ENCODE measurements around the gene CHRNB4. TPM values are rescaled to one million over a fixed set of nuclear protein-coding genes. Genes with fewer than 3 reads are reported as not detected.

The CHRNB4 gene
- total and polyA plus RNA-seq, 4 donors, result not detected

DNA sequence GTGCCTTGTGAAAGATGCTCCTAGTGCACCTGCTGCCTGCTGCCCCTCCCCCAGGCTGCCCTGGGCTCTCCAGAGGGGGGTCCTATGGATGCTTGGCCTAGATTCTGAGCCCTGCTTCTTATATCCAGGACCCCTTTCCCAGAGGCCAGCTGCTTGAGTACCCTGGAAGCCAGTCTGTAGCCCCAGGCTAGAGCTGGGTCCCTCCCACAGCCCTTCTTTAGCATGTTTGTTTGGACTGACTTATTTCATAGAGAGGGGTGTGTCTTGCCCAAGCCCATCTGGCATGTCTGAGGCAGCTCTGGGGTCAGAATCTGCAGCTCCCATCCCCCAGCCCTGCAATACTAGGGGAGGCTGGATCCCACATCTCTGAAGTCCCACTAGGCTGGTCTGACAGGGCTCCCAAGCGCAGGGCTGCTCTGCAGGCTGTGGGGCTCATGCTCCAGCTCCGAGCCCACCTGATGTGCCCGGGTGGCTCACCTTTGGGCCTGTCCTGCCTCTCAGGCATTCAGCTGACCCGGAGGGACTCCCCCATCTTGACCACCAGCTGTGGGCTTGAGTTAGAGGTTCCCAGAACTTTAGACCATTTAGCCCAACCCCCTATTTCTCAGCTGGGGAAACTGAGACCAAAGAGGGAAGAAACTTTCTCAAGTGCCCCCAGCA is 3.1 kb downstream of the CHRNB4 start:
- H3K27me3 ChIP-seq (ENCODE audit: control insufficient read depth in 4 of 4, insufficient read depth in 4 of 4, low read length in 3 of 4), result peaks cover 0 to 2% (median 0%) of the 10 kb centered on the region in 4 donors
- no peak for DNase-seq (ENCODE audit: low spot score)
- 79% methylated on average over 4 of the region's 4 CpGs for WGBS
- no peaks in the 10 kb centered on the region for H3K36me3 ChIP-seq (ENCODE audit: control insufficient read depth in 4 of 4, insufficient read depth in 3 of 4, low read depth in 1 of 4, low read length in 3 of 4)
- peaks cover 0 to 6% (median 6%) of the 10 kb centered on the region in 4 donors for H3K4me1 ChIP-seq (ENCODE audit: control insufficient read depth in 4 of 4, insufficient read depth in 4 of 4, low read length in 3 of 4)
- TF ChIP-seq FOXA1 (IDR thresholded peaks at IDR 0.05) (no peak), FOXA2 (IDR thresholded peaks at IDR 0.05) (no peak), RAD21 (IDR thresholded peaks at IDR 0.05) (no peak), HNF4A (conservative IDR thresholded peaks at IDR 0.05) (no peak), GABPA (IDR thresholded peaks at IDR 0.05 in 1 of 2, conservative IDR thresholded peaks at IDR 0.05 in 1 of 2) (no peak), NR2F2 (IDR thresholded peaks at IDR 0.05) (no peak), TAF1 (conservative IDR thresholded peaks at IDR 0.05) (no peak), YY1 (IDR thresholded peaks at IDR 0.05) (no peak), HNF4G (IDR thresholded peaks at IDR 0.05) (no peak), RXRA (IDR thresholded peaks at IDR 0.05) (no peak), EGR1 (IDR thresholded peaks at IDR 0.05; ENCODE audit: low read depth in 2 of 2) (no peak), SP1 (IDR thresholded peaks at IDR 0.05) (no peak)
- TF ChIP-seq, protein P1, sequence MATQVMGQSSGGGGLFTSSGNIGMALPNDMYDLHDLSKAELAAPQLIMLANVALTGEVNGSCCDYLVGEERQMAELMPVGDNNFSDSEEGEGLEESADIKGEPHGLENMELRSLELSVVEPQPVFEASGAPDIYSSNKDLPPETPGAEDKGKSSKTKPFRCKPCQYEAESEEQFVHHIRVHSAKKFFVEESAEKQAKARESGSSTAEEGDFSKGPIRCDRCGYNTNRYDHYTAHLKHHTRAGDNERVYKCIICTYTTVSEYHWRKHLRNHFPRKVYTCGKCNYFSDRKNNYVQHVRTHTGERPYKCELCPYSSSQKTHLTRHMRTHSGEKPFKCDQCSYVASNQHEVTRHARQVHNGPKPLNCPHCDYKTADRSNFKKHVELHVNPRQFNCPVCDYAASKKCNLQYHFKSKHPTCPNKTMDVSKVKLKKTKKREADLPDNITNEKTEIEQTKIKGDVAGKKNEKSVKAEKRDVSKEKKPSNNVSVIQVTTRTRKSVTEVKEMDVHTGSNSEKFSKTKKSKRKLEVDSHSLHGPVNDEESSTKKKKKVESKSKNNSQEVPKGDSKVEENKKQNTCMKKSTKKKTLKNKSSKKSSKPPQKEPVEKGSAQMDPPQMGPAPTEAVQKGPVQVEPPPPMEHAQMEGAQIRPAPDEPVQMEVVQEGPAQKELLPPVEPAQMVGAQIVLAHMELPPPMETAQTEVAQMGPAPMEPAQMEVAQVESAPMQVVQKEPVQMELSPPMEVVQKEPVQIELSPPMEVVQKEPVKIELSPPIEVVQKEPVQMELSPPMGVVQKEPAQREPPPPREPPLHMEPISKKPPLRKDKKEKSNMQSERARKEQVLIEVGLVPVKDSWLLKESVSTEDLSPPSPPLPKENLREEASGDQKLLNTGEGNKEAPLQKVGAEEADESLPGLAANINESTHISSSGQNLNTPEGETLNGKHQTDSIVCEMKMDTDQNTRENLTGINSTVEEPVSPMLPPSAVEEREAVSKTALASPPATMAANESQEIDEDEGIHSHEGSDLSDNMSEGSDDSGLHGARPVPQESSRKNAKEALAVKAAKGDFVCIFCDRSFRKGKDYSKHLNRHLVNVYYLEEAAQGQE (IDR thresholded peaks at IDR 0.05), result no peak
- TF ChIP-seq, protein P2, sequence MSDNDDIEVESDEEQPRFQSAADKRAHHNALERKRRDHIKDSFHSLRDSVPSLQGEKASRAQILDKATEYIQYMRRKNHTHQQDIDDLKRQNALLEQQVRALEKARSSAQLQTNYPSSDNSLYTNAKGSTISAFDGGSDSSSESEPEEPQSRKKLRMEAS (IDR thresholded peaks at IDR 0.05), result no peak
- TF ChIP-seq, protein P3, sequence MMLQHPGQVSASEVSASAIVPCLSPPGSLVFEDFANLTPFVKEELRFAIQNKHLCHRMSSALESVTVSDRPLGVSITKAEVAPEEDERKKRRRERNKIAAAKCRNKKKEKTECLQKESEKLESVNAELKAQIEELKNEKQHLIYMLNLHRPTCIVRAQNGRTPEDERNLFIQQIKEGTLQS (IDR thresholded peaks at IDR 0.05), result no peak
- TF ChIP-seq, protein P4, sequence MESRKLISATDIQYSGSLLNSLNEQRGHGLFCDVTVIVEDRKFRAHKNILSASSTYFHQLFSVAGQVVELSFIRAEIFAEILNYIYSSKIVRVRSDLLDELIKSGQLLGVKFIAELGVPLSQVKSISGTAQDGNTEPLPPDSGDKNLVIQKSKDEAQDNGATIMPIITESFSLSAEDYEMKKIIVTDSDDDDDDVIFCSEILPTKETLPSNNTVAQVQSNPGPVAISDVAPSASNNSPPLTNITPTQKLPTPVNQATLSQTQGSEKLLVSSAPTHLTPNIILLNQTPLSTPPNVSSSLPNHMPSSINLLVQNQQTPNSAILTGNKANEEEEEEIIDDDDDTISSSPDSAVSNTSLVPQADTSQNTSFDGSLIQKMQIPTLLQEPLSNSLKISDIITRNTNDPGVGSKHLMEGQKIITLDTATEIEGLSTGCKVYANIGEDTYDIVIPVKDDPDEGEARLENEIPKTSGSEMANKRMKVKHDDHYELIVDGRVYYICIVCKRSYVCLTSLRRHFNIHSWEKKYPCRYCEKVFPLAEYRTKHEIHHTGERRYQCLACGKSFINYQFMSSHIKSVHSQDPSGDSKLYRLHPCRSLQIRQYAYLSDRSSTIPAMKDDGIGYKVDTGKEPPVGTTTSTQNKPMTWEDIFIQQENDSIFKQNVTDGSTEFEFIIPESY (IDR thresholded peaks at IDR 0.05), result no peak
- no peak overlapping the region for H3K27ac ChIP-seq (ENCODE audit: low read depth in 1 of 2, low read length in 2 of 2)
- peaks cover 0 to 5% (median 1%) of the 10 kb centered on the region in 4 donors for H3K9me3 ChIP-seq (ENCODE audit: control insufficient read depth in 4 of 4, low read length in 3 of 4)
- no peak overlapping the region for H3K9ac ChIP-seq (ENCODE audit: low read depth in 1 of 2, low read length in 2 of 2)
- no peak overlapping the region for H3K4me3 ChIP-seq (ENCODE audit: low read depth in 1 of 3, low read length in 3 of 3)

DNA sequence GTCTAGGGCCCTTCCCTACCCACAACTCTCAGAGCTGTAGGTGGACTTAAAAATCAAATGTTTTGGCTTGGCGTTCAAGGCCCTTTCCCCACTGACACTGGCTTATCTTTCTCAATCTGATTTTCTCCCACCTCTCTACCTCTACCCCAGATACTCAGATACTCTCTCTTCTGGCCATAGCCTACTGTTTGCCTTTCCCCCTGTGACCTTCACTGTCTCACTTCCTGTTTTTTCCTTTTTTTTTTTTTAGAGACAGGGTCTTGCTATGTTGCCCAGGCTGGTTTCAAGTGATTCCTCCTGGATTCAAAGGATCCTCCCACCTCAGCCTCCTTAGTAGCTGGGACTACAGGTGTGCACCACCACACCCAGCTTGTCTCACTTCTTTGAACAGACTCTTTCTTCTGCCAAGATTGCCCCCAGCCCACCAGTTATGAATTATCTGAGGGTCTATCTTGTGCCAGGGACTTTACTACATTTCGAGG is 4.6 kb downstream of the CHRNB4 start:
- Histone ChIP-seq H3K36me3 (ENCODE audit: control insufficient read depth in 4 of 4, insufficient read depth in 3 of 4, low read depth in 1 of 4, low read length in 3 of 4) (no peaks in the 10 kb centered on the region), H3K27me3 (ENCODE audit: control insufficient read depth in 4 of 4, insufficient read depth in 4 of 4, low read length in 3 of 4) (peaks cover 0 to 2% (median 0%) of the 10 kb centered on the region in 4 donors), H3K27ac (ENCODE audit: low read depth in 1 of 2, low read length in 2 of 2) (no peak overlapping the region), H3K9me3 (ENCODE audit: control insufficient read depth in 4 of 4, low read length in 3 of 4) (peaks cover 0 to 5% (median 2%) of the 10 kb centered on the region in 4 donors), H3K4me1 (ENCODE audit: control insufficient read depth in 4 of 4, insufficient read depth in 4 of 4, low read length in 3 of 4) (peaks cover 0 to 6% (median 5%) of the 10 kb centered on the region in 4 donors), H3K4me3 (ENCODE audit: low read depth in 1 of 3, low read length in 3 of 3) (no peak overlapping the region), H3K9ac (ENCODE audit: low read depth in 1 of 2, low read length in 2 of 2) (no peak overlapping the region)
- DNase-seq (ENCODE audit: low spot score), result no peak
- TF ChIP-seq NR2F2 (IDR thresholded peaks at IDR 0.05) (no peak), SP1 (IDR thresholded peaks at IDR 0.05) (no peak), GABPA (IDR thresholded peaks at IDR 0.05 in 1 of 2, conservative IDR thresholded peaks at IDR 0.05 in 1 of 2) (no peak), EGR1 (IDR thresholded peaks at IDR 0.05; ENCODE audit: low read depth in 2 of 2) (no peak)
- TF ChIP-seq, protein P1 (IDR thresholded peaks at IDR 0.05), result no peak
- TF ChIP-seq, protein P3 (IDR thresholded peaks at IDR 0.05), result no peak
- WGBS, result 84% methylated on average over 2 of the region's 2 CpGs
